HG03060 (cell line): ENCODE results near the gene TTL.
A peak's percentile ranks its signal among the peaks of the same experiment; 100 is the strongest.
"Not testable (repeated sequence)": the region's sequence is repeated elsewhere in the genome, so short reads cannot be mapped to it uniquely, and the experiment has no call there.

ENCODE experiments used
- ATAC-seq: cut with Tn5 transposase; IDR thresholded peaks from one replicate; pipeline ENCODE4 v1.9.1; 2021; ENCODE audit warnings: low read depth, moderate number of reproducible peaks; ENCODE audit not compliant: unreplicated experiment

Gene TTL

DNA sequence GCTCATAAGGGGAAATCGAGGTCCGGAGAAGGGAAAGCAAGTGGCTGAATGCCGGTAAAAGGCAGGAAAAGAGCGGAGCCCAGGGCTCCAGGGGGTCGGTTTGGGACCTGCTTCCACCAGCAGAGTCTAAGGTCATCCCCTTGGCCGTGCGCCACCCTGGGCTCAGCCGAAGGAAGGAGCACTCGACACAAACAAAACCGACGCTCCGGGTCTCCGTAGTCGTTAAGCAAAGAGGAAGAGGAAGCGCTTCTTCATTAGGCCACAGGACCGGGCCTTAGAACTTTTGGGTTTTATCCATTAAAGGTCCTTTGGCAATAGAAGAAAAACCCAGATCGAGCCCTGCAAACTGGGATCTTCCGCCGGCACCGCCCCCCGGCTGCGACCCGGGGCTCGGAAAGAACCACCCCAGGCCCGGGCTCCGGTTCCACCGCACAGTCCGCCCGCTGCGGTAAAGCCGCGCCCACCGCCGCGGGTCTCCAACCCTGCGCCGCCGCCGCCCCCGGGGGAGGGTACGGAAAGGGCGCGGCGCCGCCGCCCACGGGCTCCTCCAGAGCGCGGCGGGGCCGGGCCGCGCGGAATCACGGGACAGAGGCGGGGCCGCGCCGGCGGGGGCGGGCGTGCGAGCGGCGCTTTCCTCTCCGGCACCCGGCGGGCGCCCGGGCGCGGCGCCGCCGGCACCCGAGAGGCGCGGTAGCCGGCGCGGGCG lies at the start of gene TTL:
TSS of gene TTL (plus strand) at position 629 of the 706 bp plus-strand sequence. CDS start 189 bp downstream, outside the sequence.
- ATAC-seq, result no peak

- ATAC-seq, result not testable (repeated sequence)
These were observed 49.6 kb upstream of the TTL start for GRCh38 chr2:112432390-112432734.

DNA sequence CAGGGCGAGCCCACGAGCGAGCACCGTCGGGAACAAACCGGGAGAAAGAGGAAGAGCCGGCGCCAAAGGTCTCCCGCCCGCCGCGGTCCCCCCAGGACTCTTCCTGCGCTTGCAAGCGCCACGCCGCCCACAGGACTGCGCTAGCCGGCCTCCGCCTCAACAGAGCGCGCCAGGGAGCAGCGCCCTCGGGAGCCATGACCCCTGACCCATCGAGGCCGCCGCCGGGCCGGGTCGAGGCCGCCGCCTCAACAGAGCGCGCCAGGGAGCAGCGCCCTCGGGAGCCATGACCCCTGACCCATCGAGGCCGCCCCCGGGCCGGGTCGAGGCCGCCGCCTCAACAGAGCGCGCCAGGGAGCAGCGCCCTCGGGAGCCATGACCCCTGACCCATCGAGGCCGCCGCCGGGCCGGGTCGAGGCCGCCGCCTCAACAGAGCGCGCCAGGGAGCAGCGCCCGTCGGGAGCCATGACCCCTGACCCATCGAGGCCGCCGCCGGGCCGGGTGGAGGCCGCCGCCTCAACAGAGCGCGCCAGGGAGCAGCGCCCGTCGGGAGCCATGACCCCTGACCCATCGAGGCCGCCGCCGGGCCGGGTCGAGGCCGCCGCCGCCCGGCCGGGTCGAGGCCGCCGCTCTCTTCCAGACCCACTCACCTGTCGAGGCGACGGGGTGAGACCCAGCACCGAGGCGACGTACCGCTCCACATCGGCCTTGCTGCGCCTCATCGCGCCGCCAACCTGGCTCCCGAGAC lies 49.0 kb upstream of the TTL start:
- not testable (repeated sequence) for ATAC-seq

DNA sequence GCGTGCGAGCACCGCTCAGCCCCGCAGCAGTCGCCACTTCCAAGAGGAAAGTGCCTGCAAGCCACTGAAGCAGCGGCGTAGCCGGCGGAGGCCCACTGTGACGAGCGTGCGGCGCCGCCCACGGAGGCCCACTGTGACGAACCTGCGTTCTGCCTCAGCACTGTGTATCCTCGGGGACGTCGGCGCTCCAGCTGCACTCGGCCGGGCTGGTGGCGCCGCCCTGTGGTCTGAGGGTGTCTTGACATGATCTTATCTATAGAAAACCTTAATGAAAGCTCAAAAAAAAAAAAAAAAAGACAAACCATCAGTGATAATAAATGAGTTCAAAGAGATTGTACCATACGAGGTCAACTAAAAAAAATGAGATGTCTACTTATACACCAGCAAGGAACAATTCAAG lies 48.5 kb upstream of the TTL start, which contains the start of gene RGPD8:
TSS of gene RGPD8 (minus strand) at position 166 of the 400 bp plus-strand sequence. CDS start 192 bp downstream, outside the sequence.
- ATAC-seq, result peak; percentile 81

DNA sequence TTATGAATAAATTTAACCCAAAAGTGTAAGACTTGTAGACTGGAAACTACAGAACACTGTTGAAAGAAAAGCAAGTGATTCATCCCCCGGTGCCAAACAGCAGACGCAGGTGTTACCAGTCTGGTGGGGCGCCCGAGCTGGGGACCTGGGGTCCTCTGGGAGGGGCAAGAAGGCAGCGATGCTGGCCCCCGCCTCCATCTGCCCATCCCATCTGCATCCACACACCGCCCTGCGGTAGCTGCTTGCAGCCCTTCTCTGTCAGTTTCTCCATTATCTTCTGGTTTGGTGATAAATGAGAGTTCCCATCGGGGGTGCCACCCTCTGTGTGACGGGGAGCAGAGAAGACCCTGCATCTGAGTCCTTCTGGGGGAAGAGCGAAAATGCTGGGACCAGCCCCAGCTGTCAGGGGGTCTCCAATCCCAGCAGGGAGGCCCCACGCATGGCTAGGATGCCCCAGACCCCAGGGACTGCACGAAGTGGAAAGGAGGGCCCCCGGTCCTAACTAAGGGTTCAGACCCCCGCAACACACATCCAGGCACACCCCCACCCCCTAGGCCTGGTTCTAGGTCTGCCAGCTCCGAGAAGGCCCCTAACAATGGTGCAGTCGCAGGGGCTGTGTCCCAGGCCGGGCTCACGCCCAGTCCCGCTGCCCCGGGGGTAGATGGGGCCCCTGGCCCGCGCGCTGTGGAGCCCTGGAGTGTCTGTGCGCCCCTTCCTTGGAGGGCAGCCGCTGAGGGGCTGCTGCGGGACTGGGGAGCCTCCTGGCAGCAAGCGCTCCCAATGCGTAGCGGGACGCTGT lies 47.8 kb upstream of the TTL start:
- no peak for ATAC-seq

DNA sequence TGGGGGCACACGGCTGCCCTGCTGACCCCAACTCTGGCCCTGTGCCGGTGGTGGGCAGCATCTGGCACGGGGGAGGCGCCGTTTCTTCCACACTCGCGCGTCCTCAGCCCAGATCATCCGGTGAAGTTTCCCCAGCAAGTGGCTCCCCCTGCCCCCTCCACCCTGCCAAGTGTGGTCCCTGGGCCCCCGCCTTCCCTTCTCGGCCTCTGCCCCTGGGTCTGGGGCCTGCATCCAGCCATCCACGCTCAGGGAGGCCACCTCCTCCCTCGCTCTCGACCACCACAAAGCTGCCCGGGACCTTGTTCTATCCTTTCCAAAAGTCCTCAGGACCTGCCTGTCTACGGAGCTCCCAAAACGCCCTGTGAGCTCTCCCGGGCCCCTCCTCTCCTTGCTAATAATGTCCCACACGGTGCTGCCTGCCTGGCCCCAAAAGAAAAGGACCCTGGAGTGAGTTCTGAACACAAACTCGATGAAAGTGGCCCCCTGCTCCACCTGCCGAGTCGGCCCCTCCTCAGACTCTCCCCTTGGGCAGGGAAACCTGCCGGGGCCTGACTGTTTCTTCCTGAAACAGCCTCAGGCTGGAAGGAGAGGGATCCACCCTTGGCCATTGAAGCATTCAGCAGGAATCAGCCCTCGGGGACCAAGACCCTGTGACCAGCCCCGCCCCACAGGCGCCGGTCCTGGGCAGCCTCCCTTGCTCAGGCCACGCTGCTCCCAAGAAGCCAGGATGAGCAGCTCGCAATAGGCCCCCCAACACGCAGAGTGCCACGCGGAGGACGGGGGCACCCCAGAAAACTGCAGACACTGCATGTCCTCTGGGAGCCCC lies 46.9 kb upstream of the TTL start:
- not testable (repeated sequence) for ATAC-seq

DNA sequence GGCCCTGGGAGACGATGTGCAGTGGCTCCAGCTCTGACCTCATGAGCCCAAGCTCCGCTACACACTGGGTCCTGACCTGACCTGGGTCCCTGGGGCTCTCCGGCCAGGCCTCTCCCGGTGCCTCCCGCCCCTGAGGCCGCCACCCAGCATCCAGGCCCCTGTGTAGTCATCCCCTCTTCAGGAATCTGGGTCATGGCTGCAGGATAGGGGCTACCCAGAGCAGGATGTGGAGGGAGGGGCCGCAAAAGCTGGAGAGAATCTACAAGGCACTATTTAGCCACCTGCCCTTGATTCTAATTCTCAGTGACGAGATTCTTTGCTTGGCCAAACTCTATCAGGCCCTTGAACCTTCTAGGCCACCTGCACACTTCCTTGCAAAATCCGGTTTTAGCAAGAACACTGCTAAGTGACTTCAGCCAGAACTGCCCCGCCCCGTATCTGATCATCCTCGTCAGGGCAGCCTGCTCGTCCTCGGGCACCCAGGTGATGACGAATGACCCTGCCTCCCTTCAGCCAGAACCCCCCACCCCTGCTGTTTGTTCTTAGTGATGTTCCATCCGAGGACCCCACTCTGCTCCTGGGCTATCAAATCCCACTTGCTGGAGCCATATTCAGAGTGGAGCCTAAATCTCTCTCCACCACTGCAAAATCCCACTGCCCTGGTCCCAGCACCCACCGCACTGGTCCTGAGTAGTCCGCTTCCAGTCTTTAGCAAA lies 46.1 kb upstream of the TTL start:
- not testable (repeated sequence) for ATAC-seq

DNA sequence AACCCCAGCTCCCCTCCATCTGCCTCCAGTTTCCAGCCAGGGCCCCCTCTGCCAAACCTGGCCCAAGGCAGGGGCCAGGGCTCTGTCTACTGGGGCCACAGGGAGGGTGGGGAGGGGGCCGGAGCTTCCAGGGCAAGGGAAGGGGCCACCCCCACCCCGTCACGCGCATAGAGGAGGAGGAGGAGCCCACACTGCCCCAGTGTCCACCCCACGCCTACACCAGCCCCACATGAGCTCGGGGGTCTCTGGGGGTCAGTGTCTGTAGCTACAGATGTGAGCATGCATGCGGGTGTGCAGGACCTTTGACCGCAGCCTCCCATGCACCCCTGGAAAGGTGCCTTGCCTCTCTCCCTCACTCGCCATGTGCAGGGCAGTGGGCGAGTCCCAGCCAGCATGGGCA lies 45.0 kb upstream of the TTL start:
- not testable (repeated sequence) for ATAC-seq

DNA sequence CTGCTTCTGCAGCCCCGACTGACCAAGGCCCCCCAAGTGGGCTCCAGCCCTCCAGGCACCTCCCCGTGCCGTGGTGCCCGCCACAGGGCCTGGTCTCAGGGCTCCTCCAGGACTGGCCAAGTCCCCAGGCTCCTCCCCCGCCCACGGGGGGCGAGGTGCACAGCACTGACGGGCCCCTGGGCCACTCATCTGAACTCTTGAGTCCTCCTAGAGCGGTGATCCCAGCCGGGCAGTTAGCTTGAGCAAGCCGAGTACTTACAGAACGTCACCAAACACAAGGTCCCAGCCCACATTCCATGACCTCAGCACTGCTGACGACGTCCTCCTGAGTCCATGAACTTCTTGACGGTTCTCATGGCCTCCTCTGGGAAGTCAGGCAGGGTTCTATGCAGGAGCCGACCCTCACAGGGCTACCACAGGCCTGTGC lies 44.5 kb upstream of the TTL start:
- not testable (repeated sequence) for ATAC-seq

GRCh38 chr2:112438603-112439261 lies 43.2 kb upstream of the TTL start:
- not testable (repeated sequence) for ATAC-seq

GRCh38 chr2:112444256-112444655 lies 37.7 kb upstream of the TTL start:
- ATAC-seq, result not testable (repeated sequence)

DNA sequence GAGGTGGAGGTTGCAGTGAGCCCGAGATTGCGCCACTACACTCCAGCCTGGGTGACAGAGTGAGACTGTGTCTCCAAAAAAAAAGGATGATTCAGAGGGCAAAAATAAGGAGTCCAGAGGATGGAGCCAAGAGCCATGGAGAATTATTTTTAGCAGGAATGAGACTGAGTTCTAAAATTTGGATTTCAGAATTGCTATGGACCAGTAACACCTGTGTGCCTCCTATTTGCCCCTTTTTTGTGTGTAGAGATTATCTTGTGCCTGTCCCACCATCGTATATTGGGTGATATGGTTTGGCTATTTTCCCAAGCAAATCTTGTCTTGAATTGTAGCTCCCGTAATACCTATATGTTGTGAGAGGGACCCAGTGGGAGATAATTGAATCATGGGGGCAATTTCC lies 32.1 kb upstream of the TTL start:
- no peak for ATAC-seq

GRCh38 chr2:112451317-112451716 lies 30.6 kb upstream of the TTL start:
- ATAC-seq, result no peak

GRCh38 chr2:112454586-112454985 lies 27.4 kb upstream of the TTL start:
- ATAC-seq, result no peak

DNA sequence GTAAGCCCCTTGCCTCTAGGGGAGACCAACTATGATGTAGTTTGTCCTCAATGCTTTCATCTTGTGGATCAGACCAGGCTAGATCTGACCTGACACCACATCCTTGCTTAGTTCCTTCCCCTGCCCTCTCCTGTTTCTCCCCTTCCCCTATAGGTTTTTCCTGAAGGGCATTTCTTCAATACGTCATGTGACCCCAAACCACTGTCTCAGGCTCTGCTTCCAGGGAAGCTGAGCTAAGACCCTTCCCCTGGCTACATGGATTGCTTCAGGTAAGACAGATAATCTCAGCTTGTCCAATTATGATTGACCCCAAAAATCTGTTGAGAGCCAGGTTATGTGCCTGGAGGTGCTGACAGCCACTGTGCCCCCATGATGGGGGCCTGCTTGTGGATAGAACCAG lies 22.6 kb upstream of the TTL start:
- ATAC-seq, result no peak

DNA sequence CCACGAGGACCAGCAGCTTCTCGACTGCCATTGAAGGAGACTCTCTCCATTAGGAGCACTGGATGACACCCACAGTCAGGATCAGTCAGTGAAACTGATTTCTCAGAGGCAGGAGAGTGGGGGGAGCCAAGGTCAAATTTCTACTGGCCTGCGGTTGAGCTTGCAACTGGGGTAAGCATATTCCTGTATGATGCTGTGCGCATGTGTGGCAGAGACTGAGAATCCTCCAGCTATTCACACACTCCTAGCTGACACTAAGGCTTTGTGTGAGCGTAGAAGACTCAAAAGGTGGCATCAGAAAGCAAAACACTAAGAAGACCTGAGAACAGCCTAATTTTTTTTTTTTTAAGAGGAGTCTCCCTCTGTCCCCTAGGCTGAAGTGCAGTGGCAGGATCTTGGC lies 19.8 kb upstream of the TTL start:
- ATAC-seq, result no peak

- no peak for ATAC-seq
These were observed 18.7 kb upstream of the TTL start for GRCh38 chr2:112463256-112463655.

DNA sequence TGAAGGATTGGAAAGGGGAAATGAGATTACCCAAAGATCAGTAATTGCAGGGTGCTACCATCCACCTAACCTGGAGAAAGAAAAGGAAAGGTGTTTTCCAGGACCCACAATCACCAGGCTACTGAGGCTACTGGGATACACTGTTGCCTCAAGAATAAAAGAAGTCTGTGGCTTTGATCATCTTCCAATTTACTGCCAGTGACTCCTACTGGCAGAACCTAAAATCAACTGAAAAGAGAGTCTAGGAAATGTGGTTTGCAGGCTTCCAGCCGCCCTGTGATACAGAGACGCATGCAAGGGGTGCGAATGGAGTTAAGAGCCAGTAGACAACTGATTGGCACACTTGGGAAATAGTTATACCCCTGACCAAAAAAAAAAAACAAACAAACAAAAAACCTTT lies 16.6 kb upstream of the TTL start:
- ATAC-seq, result no peak
